HG02623 (cell line): ENCODE measurements around the gene HDAC9.

Source experiments
- ATAC-seq: cut with Tn5 transposase; IDR thresholded peaks from one replicate; pipeline ENCODE4 v1.9.1; 2021; ENCODE audit warnings: moderate library complexity; ENCODE audit not compliant: unreplicated experiment

Gene HDAC9

DNA sequence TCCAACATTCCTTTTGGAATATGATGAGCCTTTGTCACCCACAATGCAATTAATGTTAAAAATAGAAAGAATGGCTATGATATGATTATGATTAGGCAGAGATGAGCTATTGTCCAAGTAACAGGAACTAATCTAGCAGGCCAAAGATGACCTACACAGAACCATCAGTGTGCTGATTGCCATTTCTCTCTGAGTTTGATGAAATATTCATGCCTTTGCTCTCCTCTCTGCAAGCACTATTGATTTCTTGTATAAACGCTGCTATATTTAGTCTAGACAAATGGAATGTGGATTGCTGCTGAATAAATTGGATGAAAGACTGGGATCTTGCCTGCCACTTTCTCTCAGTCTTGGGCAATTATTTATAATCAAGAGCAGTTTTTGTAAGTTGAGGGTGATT, 85.4 kb downstream of the HDAC9 start:
- no peak for ATAC-seq

DNA sequence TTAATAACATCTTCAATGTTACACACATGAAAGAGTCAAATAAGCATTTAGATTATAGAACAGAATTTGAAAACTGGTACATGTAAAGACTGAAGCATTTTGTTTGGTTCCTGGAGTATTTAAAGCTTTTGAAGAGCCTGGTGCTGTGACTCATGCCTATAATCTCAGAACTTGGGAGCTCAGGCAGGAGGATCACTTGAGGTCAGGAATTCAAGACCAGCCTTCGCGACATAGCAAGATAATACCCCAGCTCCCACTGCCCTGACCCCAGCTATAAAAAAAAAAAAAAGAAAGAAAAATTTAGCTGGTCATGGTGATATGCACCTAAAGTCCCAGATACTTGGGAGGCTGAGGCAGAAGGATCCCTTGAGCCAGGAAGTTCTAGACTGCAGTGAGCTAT, 87.8 kb downstream of the HDAC9 start:
- no peak for ATAC-seq

DNA sequence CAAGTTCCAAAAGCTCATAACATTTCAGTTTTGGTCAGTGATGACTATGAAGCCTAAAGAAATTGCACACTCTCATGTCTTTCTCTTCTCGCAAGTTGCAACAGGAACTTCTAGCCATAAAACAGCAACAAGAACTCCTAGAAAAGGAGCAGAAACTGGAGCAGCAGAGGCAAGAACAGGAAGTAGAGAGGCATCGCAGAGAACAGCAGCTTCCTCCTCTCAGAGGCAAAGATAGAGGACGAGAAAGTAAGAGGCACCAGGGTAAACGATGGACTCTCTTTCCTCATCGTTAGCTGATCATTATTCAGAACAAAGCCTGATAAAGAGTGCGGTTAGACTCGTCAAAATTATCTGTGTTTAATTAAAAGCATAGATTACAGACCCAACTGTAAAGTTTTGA, 94.7 kb downstream of the HDAC9 start:
- ATAC-seq, result no peak

DNA sequence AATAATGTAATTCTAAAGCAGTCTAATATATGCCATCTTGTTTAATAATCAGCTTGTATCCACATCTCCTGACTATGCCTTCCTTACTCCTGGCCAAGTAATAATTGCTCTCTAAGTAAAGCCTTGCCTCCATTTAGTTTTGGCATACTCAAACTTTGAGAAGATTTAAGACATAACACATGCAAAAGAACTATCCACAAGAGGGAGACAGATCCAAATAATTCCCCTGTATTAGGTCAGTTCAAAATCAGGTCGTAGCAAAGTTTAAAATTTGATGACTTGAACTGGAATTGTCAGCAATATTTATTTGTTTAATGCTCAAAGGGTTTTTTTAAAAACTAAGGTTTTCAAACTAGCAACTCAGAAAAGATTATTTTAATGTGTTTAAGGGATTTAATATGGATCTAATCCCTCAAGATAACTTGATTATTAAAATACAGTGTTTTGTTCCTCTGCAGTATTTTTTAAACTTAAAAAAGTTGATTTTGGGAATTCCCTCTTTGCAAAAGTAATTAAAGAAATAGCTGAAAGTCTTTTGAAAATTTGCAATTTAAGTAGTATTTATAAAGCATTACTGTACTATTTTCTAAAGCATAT, 95.3 kb downstream of the HDAC9 start:
- ATAC-seq, result no peak

DNA sequence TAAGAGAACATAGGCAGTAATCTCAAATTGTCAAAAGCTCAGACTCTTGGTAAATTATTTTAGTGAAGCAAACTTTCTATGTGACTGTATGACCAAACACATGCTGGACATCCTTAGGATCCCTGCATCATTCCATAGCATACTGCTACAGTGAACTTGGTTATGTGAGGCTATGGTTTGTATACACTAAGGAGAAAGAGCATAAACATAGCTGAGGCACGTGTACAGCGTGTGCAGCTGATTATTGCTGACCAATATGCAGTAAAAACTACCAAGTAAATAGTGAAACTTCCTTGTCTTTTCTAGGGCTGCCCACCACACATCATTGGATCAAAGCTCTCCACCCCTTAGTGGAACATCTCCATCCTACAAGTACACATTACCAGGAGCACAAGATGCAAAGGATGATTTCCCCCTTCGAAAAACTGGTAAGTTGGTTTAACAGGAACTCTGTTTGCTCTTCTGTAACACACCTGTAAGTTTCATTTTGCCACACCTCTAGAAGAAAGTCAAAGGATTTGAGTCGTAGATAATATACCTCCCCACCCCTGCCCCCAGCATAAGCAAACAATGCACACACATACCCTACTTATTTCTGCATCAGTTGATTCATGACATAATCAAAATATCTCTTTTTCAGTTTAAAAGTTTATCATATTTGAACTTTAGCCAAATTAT, 98.2 kb downstream of the HDAC9 start:
- no peak for ATAC-seq

DNA sequence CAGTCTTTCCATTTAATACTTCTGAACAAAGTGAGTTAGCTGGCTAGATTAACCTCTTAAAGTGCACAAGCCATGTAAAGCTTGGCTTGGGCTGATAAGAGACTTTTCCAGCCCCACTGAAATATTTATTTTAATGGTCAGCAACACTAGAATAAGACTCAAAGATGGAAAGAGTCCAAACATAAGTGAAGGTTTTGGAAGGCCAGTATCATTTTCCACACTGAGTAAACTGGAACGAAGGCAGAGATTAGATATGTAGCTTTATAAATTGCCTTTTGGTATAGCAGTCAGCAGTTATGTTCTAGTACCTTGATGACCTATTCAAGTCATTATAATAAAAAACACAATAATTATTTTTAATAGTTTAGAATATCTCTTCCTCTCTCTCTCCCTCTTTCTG, 102.2 kb downstream of the HDAC9 start:
- no peak for ATAC-seq

DNA sequence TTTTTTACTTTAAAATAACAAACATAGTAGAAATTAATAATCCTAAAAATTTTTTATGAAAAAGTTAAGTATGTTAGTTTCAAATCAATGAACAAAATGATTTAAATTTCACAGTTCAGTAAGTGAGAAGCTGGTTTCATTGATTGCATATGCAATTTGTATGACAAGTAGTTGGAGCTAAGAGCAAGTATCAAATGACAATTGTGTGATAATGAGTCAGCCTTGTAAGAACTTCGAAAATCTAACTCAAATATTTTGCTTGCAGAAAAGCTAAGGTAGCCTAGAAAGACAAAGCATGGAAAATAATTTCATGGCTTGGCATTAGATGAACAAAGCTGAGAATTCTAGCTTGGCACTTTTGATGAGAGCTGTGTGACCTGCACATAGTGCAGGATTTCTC, 111.5 kb downstream of the HDAC9 start:
- no peak for ATAC-seq

DNA sequence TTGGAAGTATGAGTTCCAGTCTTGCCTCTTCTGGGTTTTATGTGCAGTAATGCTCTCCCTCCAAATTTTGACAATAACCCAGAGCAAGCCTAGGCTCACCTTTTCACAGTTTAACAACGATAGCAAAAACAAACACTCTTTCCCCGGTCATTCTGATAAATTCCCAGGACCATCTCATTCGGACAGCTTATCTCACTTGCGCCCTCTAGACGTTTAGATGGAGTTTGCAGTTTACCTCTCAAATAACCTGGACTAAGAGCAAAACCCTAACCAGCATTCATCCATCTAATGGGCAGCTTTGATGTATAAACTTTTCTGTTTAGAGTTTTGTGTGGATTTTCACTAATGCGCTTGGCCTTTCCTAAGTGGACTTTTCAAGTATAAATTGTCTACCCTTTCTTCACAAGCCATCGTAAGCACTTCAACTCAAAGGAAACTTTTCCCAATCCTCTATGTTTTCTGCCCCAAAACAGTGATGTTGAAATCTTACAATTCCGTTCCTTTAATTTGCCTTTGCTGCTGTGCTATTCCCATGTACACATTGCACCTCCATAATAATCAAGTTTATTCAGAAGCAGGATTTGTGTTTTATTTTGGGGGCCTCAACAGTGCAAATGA, 114.9 kb downstream of the HDAC9 start:
- ATAC-seq, result no peak

DNA sequence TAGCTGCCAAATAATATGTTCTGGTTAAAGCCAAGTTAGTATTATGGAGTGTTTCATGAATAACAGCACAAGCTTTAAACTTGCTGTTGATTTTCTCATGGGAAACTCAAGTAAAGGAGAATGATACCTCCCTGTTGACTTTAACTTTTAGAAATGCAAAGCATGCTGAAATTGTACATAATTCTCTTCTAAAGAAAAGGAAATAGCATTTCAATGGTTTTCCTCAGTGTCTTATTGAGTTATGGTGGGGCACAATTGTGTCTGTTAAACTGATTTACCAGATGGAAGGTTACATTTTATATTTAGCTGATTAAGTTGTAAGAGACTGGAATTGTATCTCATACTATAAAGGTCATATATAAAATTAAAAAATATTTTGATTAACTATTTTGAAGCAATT, 119.3 kb downstream of the HDAC9 start:
- ATAC-seq, result no peak

DNA sequence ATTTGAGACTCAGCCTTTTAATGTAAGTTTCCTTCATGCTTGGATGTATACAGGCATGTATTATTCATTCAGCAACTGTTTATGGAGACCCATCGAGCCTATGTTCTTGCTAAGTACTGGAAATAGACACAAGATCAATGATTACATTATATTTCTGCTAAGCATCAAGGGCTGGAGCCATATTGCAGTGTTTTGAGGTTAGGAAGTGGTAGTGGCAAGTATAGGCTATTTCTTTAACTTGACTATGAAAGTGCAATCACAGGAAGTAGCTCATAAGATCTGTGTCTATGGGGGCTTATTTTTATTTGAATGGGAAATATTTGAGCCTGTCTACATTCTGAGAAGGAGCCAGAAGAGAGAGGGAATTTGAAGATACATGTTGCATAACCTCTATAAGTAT, 123.8 kb downstream of the HDAC9 start:
- ATAC-seq, result no peak

DNA sequence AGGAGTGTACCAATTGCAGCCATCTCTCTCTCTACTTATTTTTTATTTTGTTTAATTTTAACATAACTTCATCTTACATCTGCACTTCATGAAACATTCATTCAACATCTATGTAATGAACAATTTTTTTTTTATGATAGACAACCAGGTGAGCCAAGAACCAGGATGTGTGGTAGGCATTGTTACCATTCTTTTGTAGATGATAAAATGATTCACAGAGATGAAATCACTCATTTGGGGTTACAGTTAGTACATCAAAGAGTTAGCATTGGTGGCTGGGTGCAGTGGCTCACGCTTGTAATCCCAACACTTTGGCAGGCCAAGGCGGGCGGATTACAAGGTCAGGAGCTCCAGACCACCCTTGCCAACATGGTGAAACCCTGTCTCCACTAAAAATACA, 127.8 kb downstream of the HDAC9 start:
- no peak for ATAC-seq

DNA sequence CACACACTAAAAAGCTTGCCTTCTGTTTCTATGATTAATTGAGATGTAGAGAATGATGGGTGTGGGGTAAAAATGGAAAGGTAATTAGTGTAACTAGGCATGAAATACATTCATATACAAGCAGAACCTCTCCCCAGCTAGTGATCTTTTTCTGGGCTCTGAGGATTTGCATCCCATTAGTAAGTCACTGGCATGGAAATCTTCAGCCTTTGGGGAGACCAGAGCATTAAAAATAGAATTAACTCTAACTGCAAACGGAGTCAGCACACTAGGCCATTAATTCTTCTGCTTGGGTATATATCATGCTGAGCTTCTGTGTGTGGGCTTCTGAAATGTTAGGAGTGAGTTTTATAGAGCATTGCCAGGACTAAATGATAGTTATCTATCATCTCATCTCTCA, 128.9 kb downstream of the HDAC9 start:
- ATAC-seq, result no peak

DNA sequence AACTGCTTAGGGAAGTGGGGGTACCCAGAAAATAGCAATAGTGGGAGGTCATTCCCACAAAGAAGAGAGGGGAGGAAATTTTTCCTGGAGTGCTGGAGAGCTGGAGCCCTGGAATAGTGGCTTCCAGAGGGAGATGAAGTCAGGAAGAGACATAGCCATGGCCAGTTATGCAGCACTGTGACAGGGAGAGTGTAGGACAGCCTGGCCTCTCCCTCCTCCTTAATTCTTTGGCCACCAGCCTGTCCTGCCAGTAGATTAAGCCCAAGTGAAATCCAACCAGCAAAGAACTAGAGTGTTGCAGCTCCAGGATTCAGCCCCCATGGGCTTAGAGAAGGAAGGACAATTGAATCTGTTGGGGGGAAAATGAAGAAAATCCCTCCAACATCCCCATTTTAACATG, 130.5 kb downstream of the HDAC9 start:
- ATAC-seq, result no peak

DNA sequence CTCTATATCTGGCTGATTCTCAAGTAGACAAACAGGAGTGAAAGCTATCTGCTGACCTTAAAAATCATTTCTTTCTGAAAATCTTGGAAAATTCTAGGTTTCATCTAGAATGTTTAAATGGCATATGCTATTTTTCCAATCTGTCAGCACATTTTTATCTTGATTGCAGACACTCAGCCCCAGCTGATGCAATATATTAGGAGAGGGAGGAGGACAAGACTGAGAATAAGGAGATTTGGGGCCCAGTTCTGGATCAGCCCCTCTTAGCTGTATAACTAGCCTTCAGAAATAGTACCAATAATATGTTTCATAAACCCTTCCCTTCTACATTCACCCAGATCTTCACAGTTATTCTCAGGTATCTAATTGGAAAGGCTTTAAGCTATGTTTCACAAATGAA, 131.2 kb downstream of the HDAC9 start:
- no peak for ATAC-seq

DNA sequence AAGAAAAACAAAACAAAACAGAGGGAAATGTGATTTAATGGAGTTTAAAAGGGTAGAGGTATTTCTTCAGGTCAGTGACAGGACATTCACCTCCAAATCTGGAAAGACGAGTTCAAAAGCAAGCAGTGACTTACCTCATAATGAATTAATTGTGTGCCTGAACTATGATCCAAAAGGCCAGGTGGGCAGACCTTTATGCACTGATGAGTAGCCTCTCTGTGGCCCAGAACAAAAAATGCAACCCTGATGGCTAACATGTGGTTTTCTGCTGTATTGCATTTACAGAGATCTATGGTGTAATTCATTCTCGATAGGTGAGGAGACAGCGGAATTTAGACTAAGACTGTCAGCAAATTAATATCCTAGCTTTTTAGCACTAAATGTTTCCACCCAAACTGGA, 142.0 kb downstream of the HDAC9 start:
- ATAC-seq, result no peak

DNA sequence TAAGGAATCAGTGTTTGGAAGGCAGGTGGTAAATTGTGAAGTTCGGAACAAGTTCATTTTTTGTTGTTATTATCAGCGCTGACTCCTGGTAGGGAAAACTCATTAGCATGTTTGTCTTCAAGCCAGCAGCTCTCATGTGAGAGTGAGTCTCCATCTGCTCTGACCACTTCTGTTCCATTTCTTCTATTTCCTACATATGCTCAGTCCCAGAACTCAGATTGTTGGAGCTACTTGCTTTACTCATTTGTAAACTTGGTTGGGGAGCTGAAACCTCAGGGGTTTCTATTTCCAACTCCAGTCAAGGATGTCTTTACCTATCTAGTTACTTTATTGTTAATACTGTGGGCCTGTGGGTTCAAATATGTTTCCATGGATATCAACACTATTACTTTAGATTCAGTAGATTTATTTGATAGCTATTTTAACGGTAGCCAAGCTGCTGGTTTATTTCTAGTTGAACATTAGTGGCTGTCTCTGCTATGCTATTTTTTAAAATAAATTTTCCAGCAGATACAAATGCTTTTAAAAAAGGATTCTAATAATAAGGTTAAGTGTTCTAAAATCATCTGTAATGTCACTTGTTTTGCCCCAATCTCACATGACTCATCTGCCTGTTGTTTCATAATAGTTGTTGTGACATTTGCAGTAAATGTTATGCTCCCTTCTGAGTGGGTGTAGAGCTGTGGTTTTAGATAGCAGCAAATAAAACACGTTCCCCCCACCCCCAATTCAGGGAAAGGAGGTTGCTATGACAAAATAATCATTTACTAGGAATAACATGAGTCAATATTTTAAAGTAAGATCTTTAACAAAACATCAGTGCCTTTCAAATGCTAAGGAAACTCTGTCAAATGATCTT, 143.3 kb downstream of the HDAC9 start:
- ATAC-seq, result no peak

DNA sequence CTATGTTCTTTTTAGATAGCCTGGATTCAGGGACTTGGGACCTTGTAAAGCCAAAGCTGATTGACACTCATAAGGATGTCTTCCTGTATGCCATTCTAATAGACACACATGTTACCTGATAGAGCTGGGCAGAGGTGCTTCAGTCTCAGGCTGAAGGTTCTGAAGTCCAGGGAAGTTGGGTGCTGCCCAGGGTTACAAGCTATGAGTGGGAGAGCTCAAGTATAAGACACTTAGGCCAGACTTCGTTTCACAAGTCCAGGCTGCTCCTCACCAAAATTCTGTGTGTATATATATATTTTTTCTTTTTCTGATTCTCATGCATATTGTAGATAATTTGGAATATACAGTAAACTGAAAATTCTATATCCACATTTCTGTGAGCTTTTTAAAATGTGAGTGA, 144.2 kb downstream of the HDAC9 start:
- no peak for ATAC-seq

DNA sequence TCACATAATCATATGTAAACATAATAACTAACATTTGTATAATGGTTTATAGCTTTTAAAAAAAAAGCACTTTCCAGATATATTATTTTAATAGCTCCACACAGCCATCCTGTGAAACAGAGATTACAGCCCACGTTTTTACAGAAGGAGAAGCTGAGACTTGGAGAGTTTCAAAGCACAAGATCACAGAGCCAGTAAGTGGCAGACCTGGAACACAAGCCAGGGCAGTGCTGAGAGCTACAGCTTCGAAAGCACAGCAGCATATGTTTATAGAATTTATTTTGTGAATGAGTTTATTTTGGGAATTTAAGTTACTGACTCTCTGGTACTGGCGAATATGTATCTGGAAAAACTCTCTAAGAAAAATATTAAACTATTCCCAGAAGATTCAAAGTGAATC, 149.4 kb downstream of the HDAC9 start:
- ATAC-seq, result no peak

DNA sequence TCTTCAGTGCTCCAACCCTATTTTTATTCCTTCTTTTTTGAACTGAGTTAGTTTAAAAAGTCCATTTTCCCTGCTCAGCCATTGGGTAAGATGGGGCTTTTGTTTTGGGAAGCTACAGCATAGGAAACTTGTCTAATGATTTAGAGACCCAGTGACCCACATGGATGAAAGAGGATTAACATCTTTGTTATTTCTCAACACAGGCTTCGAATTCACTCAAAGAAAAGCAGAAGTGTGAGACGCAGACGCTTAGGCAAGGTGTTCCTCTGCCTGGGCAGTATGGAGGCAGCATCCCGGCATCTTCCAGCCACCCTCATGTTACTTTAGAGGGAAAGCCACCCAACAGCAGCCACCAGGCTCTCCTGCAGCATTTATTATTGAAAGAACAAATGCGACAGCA, 152.0 kb downstream of the HDAC9 start:
- no peak for ATAC-seq

DNA sequence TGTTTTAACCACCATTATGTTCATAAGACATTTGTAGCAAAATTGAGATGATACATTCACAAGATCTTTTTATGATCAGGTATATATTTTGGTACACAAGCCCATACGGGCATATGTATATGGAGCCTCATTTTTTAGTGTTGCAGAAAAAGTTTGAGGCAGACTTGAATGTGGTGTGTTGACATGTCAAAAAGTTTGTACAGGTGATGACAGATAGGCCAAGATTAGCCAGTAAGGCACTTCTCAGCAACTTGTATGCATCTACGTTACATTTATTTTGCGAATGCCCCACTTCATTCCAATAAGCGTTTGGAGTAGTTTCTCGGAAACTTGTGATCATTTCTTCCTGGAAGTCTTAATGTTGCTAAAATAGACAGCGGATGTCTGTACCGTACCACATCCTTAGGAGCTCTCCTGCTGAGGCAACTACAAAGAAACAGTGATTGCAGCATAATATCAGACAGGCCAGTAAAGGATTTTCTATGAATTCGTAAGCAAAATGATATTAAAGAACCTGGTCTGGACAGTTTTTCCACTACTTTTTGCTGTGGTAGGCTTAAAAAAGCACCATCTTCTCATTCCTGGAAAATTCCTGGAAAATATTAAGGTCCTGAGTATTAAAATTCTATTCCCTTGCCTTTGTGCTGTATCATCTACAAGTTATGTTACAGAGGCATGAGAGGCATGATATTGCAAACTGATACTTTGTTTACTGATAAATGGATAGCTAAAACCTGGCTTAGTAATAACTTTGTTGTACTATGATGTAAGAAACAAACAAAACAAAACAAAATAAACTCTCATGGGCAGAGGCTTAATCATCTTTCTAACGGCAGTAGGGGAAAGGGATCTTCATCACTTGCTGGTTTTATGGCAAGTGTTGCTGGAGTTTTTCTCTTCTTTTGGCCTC, 153.6 kb downstream of the HDAC9 start:
- no peak for ATAC-seq
